ENCODE measurements around the gene SLC8B1. TPM values are rescaled to one million over a fixed set of nuclear protein-coding genes. Genes with fewer than 3 reads are reported as not detected.

Gene SLC8B1
- total RNA-seq, 1 experiment from 2014 or later = 30.9 TPM

DNA sequence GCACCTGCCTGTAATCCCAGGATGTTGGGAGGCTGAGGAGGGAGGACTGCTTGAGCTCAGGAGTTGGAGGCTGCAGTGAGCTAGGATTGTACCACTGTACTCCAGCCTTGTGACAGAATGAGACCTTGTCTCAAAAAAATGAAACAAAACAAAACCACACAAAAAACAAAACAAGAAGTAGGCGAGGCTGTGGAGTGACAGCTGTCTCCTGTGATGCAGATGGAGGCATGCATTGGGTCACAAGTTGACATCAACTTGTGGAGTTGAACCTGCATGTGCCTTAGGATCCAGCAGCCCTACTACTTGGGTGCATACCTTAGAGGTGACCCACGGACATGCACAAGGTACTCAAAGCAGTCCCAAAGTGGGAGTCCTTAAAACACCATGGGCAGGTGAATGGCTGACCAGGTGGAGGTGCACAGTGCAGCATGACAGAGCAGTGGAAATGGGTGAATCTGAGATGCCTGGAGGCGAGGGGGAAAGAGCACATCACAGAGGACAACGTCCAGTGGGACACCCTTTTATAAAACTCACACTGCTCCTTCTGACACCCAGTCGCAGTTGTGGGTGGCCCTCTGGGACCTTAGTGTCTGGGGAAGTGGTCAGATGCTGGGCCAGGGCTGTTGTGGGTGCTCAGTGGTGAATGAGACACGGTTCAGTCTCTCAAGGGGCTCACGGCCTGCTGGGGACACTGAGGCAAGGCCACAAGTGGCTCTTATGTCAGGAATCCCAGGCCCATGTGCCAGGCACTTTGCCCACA, 36.2 kb upstream of the SLC8B1 start:
- H3K79me2 ChIP-seq (ENCODE audit: insufficient read depth, low read length) = no peaks in the 10 kb centered on the region; the same call in 1 of the 2 replicates
- no peak for DNase-seq (ENCODE audit: low read depth, low spot score)
- H3K4me3 ChIP-seq (replicated peaks in 1 of 2; ENCODE audit: low read depth in 1 of 2, low read length in 2 of 2) = no peak overlapping the region
- H4K20me1 ChIP-seq (ENCODE audit: insufficient read depth) = no peaks in the 10 kb centered on the region
- ChIA-PET CTCF (no interaction called here), POLR2A (no interaction called here), RAD21 (ENCODE audit: low non-redundant PET in 1 of 2, low total read pairs in 2 of 2, uncharacterized antibody in 2 of 2, unreplicated experiment in 2 of 2) (no interaction called here)
- H3K36me3 ChIP-seq (ENCODE audit: control insufficient read depth in 1 of 2, insufficient read depth in 2 of 2, low read length in 2 of 2) = peaks cover 8 to 11% of the 10 kb centered on the region in 2 experiments
- no peaks in the 10 kb centered on the region for H3K27me3 ChIP-seq (ENCODE audit: insufficient read depth, low read length)
- no peak overlapping the region for H3K27ac ChIP-seq (ENCODE audit: low read depth, low read length)
- no peak overlapping the region for H3K9ac ChIP-seq (ENCODE audit: low read length)
- BruUV-seq (replicated peaks) = no TSS peak
- H3K9me3 ChIP-seq (ENCODE audit: control insufficient read depth in 1 of 2, insufficient read depth in 1 of 2, low read depth in 1 of 2, low read length in 2 of 2) = no peaks in the 10 kb centered on the region
- no peak overlapping the region for H3K4me2 ChIP-seq (ENCODE audit: low read length)
- no peak overlapping the region for H2AFZ ChIP-seq (ENCODE audit: low read depth, low read length, poor library complexity, severe bottlenecking)
- intact Hi-C loops (cut with micrococcal nuclease) = no loop called here
- H3K9me2 ChIP-seq (ENCODE audit: insufficient read depth) = no peaks in the 10 kb centered on the region
- TF ChIP-seq JUND (IDR thresholded peaks at IDR 0.05) (no peak), ZNF274 (IDR thresholded peaks at IDR 0.05; ENCODE audit: low read depth, low read length) (no peak), REST (IDR thresholded peaks at IDR 0.05; ENCODE audit: low read depth) (no peak), RAD21 (IDR thresholded peaks at IDR 0.05; ENCODE audit: low read depth) (no peak), CEBPB (IDR thresholded peaks at IDR 0.05; ENCODE audit: low read depth) (no peak), POLR2AphosphoS5 (IDR thresholded peaks at IDR 0.05; ENCODE audit: low read depth, low read length) (no peak), FOSL1 (IDR thresholded peaks at IDR 0.05; ENCODE audit: low read depth) (no peak)
- no peak for ATAC-seq
- H3K4me1 ChIP-seq (ENCODE audit: control insufficient read depth in 1 of 2, insufficient read depth in 2 of 2, low read length in 2 of 2) = peaks cover 0 to 4% of the 10 kb centered on the region in 2 experiments; a peak in 1 of 4 replicates
